HK-2 (cell line): ENCODE results near the gene AGBL1.
"Not testable (repeated sequence)": the region's sequence is repeated elsewhere in the genome, so short reads cannot be mapped to it uniquely, and the experiment has no call there.

Experiments used
- DNase-seq: peaks from one replicate; pipeline ENCODE4 v3.0.0-alpha.2; 2018; ENCODE audit not compliant: unreplicated experiment

The AGBL1 gene

DNA sequence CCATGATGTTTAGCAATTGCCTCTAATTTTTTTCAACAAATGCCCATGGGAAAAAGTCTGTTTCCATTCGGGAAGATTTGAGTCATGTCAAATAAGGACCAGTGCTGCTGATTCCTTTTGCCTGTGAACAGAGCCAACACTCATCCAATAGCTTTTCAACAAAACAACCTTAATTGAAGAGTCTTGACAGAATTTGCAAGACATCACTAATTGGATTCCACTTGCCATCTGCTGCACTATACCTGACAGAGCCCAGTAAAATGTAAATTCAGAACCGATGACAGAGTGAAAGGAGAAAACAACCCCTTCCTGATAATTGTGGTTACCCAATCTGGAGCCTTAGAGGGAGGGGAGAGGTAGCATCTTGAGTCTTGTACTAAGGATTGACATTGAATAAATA, 426.7 kb downstream of the AGBL1 start:
- DNase-seq = no peak

DNA sequence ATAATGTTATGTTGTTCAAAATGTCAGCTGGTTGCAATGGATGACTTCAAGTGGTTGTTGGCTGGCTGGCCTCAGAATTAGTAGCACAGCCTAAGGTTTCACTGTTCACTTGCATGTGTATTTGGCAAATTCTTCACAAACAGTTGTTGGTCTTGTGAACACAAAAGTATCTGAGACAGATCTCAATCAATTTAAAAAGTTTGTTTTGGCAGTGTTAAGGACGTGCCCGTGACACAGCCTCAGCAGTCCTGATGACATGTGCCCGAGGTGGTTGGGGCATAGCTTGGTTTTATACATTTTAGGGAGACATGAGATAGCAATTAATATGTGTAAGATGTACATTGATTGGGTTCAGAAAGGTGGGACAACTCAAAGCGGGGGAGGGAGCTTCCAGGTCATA, 436.0 kb downstream of the AGBL1 start:
- DNase-seq = no peak

DNA sequence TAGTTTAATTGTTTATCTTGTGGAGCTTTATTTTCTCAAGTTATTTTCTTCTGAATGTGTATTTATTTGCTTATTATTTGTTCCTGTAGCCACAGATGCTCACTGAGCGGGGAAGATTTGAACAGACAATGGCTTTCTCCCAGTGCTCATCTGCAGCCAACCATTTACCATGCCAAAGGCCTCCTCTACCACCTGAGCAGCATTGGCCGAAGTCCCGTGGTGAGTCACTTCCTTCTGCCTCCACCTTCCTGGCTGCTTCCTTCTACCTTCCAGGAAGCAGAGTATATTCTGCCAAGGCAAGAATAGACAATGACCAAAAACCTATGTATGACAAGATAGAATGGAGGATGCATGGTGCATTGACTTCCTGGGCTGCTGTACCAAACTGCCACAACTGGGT, 443.1 kb downstream of the AGBL1 start:
- no peak for DNase-seq

DNA sequence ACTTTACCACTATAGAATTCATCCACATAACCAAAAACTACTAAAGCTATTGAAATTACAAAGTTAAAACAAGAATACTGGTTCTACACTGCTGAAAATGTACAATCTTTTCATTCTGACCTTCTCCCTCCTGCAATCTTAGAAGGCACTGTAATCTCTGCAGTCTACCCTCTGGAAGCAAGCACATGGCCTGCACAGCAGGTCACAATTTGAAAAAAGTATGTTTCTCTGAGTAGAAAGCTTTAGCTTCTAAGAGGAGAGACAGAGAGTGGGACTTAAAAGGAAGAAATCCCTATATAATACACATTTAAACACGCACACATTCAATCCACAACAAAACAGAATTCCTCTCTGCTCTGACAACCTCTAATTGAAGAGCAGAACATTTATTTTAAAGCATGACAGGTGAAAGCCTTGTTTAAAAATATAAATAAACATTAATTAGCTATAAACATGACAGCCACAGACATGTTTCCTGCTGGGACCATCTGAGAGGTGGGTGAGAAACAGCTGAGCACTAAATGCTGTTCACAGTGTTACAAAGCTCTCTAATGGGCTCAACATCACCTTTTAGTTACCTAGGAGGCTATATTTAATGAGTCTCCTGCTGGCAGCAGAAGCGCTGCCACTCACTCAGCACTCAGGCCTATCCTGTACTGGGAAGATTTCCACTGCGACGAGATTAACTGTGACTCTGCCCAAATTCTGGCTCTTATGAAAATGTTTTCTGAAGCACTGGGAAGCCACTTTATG, 447.4 kb downstream of the AGBL1 start:
- no peak for DNase-seq

DNA sequence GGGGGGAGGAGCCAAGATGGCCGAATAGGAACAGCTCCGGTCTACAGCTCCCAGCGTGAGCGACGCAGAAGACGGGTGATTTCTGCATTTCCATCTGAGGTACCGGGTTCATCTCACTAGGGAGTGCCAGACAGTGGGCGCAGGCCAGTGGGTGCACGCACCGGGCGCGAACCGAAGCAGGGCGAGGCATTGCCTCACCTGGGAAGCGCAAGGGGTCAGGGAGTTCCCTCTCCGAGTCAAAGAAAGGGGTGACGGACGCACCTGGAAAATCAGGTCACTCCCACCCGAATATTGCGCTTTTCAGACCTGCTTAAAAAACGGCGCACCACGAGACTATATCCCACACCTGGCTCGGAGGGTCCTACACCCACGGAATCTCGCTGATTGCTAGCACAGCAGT, 448.4 kb downstream of the AGBL1 start:
- not testable (repeated sequence) for DNase-seq

DNA sequence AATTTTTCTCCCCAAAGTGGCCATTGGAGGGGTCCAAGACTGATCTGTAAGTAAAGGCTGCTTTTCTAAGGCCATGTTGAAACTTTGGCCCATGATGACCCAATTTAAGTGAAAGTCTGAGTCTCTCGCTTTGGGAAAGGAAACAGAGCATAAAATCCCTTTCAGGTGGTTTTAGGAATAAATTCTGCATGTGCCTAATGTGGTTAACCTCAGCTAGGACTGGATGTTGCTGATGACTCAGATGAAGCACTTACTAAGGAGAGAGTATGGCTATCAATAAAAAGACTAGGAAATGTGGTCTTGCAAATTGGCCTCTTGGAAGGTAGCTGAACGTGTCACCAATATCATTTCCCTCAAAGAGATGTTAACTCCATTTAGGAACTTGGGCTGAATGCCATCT, 458.5 kb downstream of the AGBL1 start:
- no peak for DNase-seq

DNA sequence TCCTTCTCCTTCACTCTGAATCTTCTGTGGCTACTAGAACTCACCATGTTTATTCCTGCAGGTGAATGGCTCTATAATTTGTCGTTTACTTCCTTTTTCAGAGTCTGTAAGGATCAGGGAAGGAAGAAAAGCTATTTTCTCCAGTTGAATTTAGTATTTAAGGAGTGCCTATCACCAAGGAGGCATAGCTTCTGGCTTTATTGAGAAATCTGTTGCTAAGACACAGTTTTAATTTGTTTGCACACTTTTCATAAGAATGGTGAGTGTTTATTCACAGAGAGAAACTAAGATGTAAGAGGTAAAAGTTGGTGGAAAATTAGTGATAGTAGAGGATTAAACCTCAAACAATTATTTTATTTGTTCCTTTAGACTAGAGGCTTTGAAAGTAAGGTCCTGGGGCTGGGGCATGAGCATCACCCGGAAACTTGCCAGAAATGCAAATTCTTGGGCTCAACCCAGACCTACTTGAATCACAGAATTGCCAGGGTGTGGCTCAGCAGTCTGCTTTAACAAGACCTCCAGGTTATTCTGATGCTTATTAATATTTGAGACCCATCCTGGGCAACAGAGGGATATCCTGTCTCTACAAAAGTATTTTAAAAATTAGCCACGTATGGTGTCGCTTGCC, 461.3 kb downstream of the AGBL1 start:
- DNase-seq = no peak

DNA sequence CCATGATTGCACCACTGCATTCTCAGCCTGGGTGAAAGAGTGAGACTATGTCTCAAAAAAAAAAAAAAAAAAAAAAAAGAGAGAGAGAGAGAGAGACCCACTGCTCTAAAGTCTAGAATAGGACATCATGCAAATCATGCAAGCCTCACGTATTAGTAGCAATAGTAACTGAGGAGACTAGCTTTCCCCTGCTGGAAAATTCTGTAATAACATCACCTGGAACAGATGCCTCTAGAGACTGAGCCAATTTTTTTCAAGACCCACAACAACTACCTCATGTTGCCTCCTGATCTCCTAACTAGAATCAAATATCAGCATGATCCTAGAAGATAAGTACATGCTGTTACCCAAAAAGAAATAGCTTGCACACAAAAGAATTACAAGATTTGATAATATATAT, 461.9 kb downstream of the AGBL1 start:
- no peak for DNase-seq

DNA sequence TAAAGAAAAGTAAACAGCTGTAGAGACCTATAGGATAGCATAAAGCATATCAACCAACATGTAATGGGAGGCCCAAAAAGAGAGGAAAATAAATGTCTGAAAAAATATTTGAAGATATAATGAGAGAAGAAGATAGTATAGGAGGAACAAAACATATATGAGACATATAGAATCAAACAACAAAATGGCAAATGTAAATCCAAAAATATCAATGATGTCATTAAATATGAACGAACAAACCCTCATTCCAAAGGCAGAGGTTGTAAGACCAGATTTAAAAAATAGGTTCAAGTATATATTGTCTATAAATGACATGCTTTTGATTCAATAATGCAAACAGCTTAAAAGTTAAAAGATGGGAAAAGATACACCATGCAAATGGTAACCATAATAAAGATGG, 470.4 kb downstream of the AGBL1 start:
- no peak for DNase-seq

DNA sequence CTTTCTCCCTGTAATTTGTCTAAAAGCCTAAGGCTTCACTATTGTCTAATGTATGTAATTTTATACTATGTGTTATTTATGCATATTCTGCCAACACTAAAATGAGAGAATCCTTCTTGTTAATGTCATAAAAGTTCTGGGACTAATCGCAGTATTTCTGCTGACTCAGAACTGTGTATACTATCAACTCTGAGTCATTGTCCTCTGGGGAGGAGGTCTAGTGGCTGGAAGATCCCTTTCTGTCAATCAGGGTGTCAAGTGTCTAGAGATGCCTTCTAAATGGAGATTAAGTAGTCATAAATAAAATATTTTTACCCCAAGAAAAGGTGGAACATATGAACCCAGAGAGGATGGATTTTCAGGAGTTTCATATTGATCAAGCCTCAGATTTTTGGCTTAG, 473.4 kb downstream of the AGBL1 start:
- no peak for DNase-seq

DNA sequence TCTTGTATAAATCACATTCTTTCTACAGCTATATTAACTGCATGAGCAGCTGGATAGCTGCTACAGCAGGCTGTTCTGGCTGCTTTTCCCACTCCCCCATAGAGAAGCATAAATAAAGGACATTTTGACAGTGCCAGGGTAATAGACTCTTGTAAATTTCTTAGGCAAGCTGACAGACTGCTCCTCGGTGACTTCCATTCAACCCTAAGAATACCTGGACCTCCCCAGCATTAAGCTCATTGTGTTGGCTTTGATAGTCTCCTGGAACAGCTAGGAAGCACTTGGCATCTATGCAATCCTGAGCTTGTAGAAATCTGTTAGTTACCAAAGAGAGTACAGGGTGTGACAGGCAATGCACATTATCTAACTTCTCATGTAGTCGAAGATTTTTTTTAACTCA, 475.4 kb downstream of the AGBL1 start:
- DNase-seq = no peak

DNA sequence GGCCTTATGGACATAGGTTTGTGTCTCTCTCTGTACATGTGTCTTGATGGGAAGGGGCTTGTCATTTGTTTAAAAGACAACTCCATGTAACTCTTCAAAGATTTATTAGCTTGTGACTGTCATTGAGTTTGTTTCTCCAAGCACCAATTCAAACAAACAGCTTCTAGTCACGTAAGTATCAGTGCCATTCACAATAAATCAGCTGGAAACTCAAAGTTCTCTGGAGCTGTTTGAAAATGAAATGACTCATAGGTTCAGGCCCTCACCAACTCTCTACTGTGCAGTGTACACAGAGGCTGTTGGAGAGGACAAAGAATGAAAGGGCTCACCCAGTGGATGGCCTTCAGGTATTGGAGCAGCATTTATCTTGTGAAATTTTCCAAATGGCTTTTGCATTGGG, 476.3 kb downstream of the AGBL1 start:
- DNase-seq = no peak

DNA sequence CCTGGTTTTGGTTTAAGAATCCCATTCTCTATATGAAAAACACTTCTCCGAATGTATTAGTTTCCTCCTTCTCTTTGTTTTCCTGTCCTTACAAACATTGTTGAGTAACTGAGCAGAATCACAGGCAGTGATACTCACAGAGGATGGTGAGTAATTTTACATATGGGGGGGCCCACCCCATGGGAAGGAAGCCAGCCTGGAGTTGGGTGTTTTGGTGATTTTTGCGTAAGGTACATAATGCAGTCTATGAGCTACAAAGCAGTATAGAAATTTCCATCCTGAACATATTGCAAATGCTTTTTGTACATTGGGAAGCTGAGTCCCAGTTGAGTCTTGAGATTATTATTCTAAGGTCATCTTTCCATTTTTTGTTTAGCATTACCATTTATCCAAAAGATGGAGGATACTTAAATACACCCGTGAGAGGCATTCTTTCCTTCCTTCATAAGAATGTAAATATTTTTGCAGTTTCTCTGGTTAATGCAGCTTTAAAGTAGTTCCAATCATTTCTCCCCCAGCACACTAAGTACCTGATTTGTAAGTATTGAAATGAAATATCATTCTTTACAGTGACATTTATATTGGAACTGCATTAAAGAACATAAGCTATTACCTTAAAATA, 476.8 kb downstream of the AGBL1 start:
- no peak for DNase-seq

DNA sequence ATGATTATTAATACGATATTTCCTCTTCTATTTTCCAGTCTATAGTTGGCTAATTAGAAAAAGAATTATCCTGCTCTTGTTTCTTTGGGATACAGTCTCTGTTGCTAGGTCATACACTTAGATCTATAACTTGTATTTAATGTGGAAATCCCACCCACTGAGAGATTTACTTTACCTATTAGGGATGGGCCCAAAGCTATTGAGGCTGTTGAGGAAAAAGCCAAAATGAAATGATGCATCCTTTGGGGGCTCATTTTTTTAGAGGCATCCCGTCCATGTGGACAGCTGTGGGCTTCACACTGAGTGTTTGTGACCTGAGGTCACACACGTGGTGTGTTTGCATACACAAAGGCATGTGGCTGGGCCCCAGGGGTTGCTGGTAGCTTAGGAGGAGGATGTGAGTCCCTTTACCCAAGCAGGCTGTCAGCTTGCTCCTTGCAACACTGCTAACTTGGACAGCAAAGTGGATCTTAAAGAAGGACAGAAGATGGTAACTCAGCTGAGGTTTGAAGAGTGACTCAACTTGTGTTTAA, 477.4 kb downstream of the AGBL1 start:
- no peak for DNase-seq

DNA sequence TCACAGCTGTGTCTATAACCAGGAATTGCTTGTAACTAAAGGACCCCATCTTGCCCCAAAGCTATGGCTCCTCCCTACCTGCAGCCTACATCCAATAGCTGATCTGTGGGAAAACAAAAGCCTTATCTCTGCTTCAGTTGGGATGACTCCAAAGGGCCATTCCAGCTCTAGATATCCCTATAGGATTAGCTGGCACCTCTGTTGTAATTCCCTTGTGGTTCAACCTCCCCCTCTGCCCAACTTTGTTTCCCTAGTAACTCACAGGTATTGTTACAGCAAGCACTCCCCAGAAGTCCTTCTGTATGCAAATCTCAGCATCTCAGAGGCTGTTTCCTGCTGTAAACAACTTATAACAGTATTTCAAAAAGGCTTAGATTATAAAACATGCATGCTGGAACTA, 478.6 kb downstream of the AGBL1 start:
- DNase-seq = no peak

DNA sequence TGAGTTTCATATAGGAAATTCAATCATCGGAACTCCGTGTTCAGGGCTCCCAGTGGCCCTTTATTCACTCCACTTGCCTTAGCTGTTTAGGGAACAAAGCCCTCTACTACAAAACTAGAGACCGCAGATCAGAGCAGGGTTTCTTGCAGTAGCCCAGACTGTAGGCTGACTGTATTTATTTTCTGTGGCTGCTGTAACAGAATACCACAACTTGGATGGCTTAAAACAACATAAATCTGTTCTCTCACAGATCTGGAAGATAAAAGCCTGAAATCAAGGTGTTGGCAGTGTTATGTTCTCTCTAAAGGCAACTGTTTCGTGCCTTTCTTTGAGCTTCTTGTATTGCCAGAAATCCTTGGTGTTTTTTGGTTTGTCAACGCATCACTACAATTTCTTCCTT, 479.0 kb downstream of the AGBL1 start:
- DNase-seq = no peak

DNA sequence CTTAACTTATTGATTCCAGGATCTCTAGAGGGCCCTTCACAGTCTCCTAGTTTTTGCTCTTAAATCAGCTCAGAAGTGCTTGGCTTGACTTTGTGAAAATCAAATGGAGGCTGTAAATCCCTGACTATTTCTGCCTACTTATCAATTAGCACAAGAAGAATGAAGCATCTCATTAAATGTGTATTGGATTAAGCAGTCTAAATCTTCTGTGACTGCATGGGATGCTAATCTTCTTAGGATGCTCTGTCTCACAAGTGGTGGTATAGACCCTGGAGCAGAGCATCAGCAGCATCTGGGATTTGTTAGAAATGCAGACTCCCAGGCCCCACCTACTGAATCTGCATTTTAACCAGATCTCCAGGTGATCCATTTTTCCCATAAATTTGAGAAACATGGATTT, 488.7 kb downstream of the AGBL1 start:
- no peak for DNase-seq

DNA sequence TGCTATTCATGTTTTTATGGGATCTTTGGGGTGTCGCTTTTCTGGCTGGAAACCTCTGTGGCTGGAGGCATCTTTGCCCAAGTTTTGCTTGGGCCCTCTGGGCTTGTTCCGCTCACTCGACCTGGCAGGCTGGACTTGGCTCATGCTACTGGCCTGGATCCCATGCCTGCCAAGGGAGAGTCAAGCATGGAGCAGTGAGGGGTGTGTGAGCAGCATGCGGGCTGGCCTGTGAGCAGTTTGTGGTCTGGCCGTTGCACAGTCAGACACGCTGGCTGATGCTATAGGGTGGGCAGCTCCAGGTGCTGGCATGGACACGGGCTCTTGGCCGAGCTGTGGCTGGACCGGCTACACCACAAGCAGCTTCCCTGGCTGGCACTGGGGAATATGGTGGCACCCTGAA, 491.1 kb downstream of the AGBL1 start:
- no peak for DNase-seq

DNA sequence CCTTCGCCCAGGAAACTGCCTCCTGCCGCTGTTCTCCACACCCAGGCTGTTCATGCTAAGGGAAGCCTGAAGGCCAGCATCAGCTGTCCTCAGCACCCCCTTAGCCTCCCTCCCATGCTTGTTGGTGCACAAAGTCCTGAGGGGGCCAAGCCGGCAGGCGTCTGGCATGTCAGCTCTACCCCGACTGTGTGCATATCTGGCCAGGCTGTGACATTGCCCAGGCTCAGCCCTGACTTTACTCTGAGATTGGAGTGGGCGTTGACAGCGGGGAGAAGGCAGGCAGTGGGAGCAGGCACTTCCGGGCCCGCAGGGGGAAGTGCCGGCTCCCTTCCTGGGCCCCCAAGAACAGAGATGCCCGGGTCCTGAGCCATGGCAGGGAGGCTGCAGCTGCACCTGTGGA, 492.2 kb downstream of the AGBL1 start:
- DNase-seq = no peak

DNA sequence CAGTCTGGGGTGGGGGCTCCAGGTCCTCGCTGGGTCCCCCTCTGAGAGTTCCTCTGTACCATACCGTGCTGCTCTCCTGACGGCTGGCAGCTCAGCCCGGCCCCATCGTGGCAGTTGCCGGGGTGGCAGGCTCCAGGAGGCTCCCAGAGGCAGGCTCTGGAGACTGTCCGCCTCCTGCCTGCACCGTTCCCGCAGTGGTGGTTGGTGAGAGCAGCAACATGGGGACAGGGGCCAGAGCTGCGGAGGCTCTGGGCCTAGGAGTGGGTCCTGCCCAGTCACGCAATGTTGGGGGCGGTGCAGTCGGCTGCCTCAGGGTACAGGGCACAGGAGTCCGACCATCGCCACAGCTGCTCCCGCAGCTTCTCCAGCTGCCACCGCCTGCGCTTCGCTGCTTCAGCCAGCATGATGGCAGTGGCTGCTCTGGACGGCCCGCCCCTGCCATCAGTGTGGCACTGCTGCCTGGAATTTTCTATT, 492.7 kb downstream of the AGBL1 start:
- no peak for DNase-seq

DNA sequence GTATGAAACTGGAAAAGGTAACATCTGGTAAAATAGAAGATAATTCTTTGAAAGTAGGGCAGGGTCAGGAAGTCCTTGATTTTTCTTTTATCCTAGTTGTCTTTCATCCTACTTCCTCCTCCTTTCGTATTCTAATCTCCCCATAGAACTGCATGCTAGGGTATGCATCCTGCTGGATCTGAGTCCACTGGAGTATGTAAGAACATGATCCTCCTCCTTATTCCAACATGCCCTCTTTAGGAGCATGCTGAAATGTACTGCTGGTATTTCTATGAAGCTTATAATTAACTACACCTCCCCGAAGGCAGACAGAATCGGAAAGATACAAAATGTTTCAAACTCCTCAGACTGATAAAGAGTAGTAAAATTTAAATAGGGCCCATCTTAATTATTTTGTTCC, 493.8 kb downstream of the AGBL1 start:
- no peak for DNase-seq

DNA sequence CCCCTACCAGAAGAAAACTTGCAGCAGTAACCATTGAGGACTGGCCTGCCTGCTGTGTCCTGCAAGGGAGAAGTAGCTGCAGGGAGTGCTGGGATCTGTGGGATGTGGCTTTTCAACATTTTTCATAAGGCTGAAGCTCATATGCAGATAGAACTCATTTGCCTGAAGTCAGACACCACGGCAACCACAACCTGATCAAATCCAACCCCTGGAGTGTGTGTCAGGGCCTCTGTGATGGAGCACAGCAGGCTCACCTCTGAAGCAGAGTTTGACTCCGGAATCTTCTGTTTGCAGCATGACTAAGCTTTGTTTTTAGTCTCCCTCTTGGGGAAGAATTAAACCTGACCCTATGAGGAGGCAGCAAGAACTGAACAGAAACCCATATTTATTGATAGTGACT, 508.7 kb downstream of the AGBL1 start:
- DNase-seq = no peak

DNA sequence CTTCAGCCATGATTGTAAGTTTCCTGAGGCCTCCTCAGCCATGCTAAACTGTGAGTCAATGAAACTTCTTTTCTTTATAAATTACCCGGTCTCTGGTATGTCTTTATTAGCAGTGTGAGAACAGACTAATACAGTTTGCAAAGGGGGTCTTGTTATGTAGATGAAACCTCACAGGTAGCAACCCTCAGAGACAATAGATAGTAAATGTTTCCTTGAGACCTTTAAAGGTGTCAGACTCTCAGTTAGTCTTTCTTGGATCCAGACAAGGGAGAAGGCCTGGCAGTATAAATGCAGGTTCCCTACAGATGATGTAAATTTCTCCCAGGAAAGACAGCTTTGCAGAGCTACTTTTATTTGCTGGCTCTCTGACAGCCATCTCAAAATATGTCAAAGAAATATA, 510.8 kb downstream of the AGBL1 start:
- no peak for DNase-seq
